Stimulated activated CD8-positive, alpha-beta memory T cell treated with anti-CD3 and anti-CD28 coated beads, Interleukin-2, amount 100 ng/mL, for 48 hours (primary cell): Measurements from ENCODE around the gene CLIP4.
A peak's percentile ranks its signal among the peaks of the same experiment; 100 is the strongest.

Experiments
- DNase-seq, 2 donors: peaks; one replicate each; pipeline ENCODE4 v3.0.0-alpha.2; 2020; ENCODE audit warnings: low read depth in 2 of 2

Gene CLIP4

DNA sequence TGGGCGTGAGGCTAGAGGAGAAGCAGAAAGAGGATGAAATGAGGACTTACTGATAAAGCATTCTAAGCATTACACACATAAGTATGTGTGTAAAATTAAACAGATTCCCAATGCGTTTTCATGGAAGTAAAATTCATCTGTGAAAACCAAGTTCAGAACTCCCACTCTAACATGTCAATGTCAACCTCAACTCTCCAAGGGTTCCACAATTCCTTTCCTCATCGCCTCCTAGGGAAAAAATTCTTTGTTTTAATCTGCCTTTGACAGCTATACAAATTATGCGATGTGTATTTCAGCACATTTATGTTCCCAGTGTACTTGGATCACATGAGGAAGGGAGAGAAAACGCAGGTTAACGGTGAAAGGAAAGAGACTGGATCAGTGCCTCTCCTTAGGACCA is 76.6 kb downstream of the CLIP4 start:
- DNase-seq, result no peak

DNA sequence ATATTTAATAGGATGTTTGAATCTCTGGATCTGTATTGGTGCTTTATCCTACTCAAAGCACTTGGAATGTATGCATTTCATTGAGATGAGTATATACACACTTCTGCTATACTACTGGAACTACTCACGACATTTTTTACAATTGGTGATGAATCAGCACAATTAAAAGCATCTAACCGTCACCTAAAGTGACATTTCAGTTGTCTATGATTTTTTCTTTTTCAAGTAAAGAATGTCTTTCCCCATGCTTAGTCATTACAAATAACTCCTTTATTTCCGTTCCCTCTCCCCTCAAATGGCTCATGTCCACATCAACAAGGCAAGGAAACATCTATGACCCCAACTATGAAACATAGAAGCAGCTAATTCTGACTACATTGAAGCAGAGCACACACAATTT is 77.3 kb downstream of the CLIP4 start:
- DNase-seq, result no peak

DNA sequence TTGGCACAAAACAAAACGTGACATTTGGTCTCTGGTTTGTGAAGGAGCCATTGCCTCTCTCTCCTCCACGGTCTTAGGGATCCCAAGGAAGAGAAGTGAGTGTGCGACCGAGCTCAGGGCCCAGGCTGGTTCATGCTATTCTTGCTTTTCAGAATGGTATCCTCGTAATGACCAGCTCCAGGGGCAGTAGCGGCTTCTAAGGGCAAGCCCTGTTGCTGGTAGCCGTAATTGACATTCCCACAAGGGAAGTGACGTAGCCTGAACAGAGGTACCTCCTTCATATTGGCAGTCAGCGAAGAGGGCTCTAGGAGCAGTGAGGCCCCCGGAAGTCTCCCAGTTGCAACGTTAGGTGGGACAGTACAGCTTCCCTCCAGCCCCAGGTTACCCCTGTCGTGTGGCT is 77.9 kb downstream of the CLIP4 start:
- no peak for DNase-seq

DNA sequence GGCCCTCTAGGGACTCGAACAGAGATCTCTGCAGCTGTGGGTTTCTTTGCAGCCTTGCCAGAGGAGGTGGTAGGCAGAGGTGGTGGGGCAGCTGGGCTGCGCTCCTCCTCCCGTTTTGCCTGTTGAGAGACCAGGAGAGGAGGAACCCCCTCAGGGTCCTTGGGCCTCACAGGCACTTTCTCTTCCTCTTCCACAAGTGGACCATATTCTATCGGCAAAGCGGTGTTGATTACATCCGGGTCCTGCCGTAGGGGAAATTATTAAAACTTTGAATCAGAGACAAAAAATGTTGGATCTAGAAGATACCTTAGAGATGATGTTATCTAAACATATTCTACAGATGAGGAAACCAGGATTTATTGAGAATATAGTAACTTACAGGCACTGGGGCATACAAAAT is 78.5 kb downstream of the CLIP4 start:
- no peak for DNase-seq

DNA sequence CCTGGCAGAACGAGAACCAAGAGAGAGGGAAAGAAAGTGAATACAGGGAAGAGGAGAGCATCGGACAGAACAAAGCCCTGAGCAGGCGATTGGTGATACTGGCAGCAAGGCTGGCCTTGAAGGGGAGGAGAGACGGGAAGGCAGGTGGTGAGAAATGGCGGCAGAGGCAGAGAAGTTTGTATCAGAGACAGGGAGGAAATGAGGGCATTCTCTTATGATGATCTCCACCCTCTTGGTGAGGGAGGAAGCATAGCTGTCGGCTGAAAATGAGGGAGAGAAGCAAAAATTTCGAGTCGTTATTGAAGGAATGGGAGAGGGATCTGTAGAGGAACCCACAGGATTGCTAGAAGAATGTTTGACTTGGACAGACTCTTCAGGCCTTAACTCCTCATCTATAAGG is 80.6 kb downstream of the CLIP4 start:
- DNase-seq, result no peak

DNA sequence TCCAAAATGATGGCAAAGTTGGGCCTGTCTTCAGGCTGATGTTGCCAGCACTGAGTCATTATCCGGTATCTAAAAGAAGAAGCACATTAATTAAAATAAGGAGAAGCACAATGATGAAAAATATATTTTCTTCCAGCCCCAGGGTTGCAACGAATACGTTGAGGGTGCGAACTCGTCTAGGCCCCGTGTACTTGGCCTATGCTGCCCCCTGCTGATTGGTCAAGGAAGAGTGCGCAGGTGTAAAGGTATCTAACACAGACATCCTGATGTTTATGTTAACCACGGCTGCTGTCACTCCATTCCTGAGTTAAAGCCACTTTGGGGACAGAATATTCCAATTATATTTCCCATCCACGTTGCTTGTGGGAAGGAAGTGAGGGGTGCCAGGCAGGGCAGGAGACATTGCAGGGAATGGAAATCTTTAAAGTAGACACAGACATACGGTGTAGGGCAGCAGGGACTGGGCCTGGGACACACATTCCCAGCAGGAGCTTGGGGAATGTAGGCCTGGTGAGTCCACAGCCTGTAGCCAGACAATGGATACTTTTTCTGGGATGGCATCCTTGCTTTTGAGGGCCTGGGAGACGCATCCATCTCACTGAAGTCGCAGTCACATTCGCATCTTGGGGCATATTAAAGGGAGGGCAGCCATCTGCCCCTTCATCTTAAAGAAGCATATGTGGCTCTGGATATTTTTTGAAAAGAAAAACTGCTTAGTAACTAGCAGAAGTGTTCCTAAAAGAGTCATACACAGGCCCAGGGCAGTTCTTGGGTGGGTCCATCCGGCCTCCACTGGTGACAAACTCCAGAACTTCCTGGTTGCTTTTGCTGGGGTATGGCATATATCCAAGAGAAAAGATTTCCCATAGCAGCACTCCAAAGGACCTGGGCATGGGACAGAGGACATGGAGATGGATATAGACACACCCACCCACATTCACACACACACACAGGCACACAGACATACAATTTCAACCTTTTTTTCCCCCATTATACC is 81.9 kb downstream of the CLIP4 start:
- peak; percentile 55 to 66 for DNase-seq

DNA sequence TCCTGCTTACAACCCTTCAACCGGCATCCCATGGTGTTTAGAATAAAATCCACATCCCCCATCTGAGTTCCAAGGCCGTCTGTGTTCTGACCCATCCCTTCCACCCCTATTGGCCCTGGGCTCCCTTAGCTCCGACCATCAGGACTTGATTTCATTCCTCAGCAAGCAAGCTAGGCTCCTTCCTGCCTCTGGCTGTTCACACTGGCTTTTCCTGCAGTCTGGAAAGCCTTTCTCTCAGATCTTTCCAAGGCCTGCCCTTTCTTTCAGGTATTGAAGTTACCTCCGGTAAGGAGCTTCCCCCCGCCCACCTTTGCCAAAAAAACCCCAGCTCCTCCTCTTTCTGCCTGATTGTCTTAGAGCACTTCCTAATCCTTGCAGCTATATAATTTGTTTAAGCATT is 86.8 kb downstream of the CLIP4 start:
- no peak for DNase-seq

DNA sequence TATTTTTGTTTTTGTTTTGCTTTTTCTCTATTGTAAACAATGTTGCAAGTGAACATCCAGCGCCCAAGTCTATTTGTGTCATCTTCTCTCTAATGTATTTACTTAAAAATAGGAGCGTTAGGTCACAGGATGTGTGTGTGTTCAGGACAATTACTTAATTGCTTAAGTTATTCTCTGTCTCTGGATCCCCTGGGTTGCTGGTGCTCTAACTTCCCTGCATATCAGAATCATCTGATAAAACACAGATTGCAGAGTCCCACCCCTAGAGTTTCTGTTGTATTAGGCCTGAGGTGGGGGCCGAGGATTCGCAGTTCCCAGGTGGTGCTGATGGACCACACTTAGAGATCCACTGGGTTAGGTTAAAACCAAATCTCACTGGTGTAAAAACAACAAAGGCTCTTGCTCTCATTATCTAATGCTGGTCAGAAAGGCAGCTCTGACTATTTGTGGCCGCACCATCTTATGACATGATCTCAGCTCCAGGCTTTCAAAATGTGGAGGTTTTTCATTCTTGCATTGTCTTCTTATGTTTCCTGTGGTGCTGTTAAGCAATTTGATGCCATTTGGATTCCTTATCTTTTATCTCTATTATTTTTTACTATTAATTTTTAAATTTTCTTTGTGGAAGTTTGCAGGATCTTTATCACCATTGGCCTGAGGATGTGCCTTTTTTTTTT is 87.7 kb downstream of the CLIP4 start:
- DNase-seq, result no peak

DNA sequence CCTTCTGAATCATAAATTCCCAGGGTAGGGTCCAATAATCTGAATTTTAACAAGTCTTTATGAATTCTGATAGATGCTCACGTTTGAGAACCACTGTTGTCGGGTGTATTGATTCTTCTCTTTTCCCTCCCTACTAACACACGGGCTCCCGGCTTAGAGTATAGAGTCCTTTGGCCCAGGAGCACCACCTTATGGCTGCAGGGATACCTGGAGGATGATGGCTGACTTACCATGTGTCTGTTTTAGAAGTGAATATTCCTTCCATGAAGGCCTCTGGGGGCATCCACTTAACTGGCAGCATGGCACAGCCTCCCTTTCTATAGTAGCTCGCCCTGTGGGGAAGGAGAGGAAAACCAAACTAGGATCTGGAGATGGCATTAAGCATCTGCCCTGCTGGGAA is 91.7 kb downstream of the CLIP4 start:
- DNase-seq, result no peak

DNA sequence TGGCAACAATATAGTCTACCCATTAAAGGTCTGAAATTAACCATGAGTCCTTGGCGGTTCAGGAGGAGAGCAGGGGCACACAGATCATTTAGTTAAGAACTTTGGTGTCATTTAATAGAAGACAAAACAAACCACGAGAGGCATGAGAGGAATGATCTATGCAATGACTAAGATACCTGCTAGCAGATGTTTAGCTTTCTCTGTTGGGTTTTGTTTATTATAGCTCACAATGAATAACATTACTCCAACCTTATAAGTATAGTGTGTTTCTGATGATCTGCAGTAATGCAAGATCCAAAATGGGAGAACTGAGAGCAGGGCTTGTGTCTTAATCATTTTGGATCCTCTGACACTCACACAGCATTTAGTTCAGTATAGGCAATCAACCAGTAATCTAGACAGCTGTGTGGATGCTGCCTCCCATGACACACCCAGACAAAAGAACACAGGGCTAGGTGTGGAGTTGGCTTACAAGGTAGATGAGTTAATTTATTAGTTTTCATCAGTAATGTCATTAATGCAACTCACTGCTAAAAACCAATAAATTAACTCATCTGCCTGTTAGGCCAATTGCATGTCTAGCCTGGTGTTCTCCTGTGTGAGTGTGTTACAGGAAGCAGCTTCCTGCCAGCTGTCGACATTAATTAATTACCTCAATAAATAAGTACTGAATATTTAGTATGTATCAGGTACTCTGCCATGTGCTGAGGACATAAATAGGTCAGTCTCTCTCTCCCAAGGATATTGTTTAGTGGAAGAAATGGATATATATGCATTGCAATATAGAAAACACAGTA is 92.3 kb downstream of the CLIP4 start:
- DNase-seq, result no peak

DNA sequence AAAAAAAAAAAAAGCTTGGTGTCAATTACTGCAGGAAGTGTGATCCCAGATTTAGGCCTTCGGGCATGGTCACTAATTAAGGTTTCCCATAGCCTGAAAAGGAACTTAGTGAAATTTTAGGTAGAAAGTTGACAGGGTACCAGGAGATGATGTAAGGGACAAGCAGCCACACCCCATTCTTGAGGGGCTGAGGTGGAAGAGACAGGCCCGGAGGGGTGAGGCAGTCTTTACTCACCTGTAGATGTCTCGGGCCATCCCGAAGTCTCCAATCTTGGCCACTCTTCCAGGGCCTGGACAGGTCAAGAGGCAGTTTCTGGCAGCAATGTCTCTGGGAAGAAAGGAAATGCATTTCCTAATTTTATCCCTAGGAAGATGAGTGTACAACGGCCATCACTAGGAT is 94.3 kb downstream of the CLIP4 start:
- DNase-seq, result no peak

DNA sequence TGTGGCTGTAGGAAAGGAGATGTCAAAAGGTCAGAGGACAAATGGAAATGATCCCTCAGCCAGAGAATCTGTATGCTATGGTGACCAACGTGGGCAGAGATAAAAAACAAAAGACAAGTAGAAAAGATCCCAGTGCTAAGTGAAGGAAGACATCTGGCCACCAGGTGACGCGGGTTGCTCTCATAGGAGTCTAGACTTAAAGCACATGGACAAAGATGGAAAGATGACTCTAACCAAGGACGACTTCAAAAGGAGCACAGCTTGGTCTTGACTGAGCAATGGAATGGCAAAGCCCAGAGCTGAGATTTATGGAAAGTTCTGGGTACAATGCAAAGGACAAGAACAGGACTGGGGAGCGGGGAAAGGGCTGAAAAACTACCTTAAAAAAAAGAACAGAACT is 96.8 kb downstream of the CLIP4 start:
- no peak for DNase-seq

DNA sequence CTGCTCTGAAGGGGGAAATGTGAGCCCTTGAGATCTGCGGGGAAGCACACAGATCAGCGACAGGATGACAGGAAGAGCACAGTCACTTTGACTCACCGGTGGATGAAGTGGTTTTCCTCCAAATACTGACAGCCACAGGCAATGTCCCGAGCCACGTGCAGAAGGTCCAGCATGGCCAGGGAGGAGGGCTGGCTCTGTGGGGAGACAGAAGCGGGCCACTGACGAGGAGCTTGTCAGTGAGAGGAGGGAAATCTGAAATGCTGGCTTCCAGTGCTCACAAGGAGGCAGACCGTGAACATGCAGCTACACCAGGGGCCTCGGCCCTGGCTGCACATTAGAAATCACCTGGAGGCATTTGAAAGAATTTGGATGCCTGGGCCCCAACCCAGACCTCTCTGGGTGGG is 98.7 kb downstream of the CLIP4 start:
- DNase-seq, result no peak

DNA sequence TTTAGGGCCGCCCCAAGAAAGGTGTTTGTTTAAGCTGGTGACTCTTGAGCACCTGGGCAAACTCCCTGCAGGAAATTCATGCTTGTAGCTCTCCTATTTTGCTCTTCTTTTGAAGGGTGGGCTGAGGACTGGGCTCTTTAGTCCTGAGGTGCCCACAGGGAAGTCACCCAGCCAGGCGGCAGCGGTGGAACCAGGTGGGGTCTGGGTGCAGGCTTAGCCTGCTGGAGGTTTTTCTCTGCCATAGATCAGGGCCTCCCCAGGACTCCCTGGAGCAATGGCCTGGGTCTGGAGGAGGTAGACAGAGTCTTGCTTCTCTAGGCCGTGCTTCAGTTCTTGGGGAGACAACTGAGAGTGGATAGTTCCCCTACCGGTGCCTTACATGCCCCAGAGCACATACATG is 99.9 kb downstream of the CLIP4 start:
- no peak for DNase-seq

DNA sequence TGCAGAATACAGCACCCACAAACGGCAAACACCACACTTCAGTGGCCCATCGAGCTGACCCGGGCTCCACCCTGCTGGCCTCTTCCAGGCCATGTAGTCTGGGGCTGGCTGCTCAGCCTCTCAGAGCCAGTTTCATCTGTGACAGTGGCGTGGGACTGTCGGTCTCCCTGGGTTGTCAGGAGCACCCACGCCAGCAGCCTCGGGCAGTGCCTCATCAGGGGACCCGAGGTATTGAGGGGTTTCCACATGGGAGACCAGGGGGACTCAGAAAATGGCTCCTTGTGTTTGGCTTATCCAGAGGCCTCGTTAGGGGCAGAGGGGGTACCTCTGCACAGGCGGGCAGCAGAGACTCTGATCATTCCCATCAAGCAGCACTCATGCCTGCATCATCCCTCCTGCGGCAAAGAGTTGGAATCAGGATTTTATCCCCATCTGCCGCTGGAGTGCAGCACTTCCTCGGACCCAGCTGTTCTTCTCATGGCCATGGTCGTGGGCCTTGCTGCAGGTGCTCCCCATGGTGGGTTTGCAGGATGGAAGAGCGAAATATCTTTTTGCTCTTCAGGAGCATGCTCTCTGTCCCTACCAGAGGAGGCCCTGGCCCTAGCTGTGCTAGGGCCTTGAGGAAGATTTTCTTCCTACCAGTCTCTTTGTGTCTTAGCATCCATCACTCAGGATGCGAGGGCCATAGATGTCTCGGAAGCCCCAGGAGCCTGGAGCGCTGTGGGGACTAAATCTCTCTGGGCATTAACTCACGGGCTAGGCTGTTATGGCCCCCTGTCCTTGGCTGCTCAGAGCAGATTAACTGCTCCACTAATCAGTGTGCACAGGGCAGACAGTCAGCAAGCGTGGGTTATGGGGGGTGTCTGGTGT is 100.8 kb downstream of the CLIP4 start:
- no peak for DNase-seq

DNA sequence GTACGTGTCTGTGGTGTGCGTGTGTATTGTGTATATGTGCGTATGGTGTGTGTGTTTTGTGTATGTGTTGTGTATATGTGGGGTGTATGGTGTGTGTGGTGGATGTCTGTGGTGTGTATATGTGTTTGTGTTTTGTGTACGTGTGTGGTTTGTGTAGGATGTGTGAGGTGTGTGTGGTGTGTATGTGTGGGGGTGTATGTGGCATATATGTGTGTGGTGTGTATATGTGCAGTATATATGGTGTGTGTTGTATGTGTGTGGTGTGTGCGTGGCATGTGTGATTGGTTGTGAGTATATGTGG is 101.3 kb downstream of the CLIP4 start:
- no peak for DNase-seq

DNA sequence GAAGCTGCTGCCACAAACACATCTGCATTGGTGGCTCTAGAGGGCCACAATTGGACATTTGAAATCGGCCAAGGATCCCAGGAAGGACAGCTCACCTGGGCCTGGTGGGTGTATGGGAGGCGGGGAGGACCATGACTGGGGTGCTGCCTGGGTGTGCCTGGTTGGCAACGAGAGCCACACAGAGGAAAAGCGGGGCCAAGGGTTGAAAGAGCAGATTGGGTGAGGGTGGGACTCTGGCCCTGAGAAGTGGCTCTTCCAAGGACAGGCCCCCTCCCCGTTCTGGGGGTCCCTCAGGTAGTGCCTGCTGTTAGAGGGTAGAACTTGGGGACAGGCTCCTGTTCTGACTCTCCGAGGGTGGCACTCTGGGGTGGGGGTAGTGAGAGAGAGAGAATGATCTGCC is 102.9 kb downstream of the CLIP4 start:
- no peak for DNase-seq

DNA sequence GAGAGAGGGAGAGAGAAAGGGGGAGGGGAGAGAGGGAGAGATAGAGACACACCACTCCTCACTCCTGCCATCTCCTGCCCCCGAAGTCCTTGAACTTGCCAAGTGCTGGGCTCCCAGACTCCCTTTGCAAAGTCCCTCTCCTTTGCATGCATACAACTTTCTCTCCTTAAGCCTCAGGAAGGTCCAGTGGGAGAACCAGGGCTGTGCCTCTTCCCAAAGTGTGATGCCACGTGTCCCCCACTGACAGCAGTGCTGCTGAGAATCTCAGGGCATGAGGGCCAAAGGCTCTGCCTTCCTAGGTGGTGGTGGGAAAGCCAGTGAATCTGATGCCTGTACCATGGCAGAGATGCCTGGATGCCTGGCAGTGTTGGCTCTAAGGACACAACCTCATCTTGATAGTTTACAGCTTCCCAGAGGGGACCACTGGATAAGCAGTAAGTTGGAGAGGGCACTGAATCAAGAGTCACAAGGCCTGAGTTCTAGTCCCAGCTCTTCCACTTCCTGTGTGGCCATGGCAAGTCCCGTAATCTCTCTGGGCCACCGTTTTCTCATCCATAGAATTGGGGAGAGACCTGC is 103.4 kb downstream of the CLIP4 start:
- DNase-seq, result no peak

DNA sequence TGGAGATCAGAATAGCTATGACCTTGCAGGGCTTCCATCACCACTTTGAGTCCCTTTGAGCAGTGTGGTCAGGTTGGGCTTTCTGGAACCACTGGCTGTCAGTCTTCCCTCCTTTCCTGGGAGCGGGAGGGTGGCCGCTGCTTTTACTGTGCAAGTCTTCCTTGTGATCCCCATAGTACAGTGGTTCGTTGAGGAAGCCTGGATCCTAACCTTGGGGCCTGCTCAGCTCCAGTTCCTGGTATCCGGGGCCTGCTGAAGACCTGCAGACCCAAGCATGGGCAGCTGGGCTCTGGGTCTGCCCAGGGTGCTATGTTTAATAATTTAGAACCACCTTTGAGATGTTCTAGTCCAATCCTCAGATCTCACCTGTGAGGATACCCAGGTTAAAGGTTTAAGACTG is 104.2 kb downstream of the CLIP4 start:
- no peak for DNase-seq

DNA sequence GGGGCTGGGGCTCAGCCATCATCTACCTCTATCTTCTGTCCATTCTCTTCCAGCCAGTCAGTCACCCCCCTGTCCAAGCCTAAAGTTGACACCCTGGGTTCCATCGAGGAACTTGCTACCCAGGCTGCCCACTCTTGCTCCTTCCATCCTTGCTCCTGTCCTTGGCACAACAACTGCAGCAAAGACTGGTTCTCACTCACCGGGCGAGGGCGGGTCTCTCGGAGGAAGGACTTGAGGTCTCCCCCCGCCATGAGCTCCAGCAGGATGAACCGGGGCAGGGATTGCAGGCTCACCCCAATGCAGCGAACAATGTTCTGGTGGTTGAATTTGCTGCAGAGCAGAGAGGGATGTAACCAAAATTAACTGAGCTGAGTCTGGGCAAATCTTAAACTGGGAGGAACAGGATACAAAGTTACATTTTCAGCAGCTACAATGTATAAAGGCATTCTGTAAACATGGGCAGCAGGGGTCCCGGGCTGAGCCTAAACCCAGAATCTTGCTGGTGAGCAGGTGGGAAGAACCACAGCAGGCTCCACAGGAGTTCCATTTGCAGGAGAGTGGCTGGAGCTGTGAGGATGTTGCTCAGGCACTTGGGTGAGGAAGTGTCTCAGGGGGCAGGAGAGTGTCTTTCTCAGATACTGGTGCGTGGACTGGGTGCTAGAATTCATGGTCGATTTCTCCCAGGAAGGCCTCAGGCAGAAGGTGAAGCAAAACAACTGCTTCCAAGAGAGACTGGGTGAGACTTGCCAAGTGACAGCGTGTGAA is 105.5 kb downstream of the CLIP4 start:
- no peak for DNase-seq
